Sigmoid colon (tissue), 7 donors: ENCODE measurements around the gene ROBO1. TPM values are rescaled to one million over a fixed set of nuclear protein-coding genes. Genes with fewer than 3 reads are reported as not detected.
A peak's percentile ranks its signal among the peaks of the same experiment; 100 is the strongest.

Source experiments
- DNase-seq: peaks from one replicate; pipeline ENCODE4 v3.0.0-alpha.2; 2019
- H3K27ac ChIP-seq, 4 donors: fragments of 200-600 bp; sonication (generic); one replicate each; pipeline ENCODE4 v1.5.1; 2016 to 2019; ENCODE audit warnings: mild to moderate bottlenecking in 1 of 4
- H3K27me3 ChIP-seq, 3 donors: fragments of 200-600 bp; sonication (generic); one replicate each; pipeline ENCODE4 v1.5.1; 2019; ENCODE audit warnings: mild to moderate bottlenecking in 1 of 3
- H3K36me3 ChIP-seq, 4 donors: fragments of 200-600 bp; sonication (generic); one replicate each; pipeline ENCODE4 v1.5.1; 2016 to 2019
- H3K4me1 ChIP-seq, 4 donors: fragments of 200-600 bp; sonication (generic); one replicate each; pipeline ENCODE4 v1.5.1; 2017 to 2019
- H3K4me3 ChIP-seq, 4 donors: fragments of 200-600 bp; sonication (generic); one replicate each; pipeline ENCODE4 v1.5.1; 2017 to 2019; ENCODE audit warnings: mild to moderate bottlenecking in 2 of 4, moderate library complexity in 1 of 4
- H3K9me3 ChIP-seq, 4 donors: fragments of 200-600 bp in 3 of 4; sonication (generic) in 3 of 4; one replicate each; pipeline versions ENCODE4 v1.5.1 to v1.6.1; 2013 to 2019
- EP300 ChIP-seq, 4 donors: sonication (generic); formaldehyde crosslinking; IDR thresholded peaks; one replicate each; pipeline ENCODE4 v1.6.1; 2017; ENCODE audit warnings: antibody characterized with exemption in 4 of 4
- POLR2A ChIP-seq, 2 donors: fragments of 450-650 bp; IDR thresholded peaks; one replicate each; pipeline ENCODE4 v1.6.1; 2016; ENCODE audit warnings: antibody characterized with exemption in 2 of 2, mild to moderate bottlenecking in 2 of 2, moderate library complexity in 2 of 2
- POLR2AphosphoS5 ChIP-seq, 4 donors: sonication (generic); formaldehyde crosslinking; IDR thresholded peaks; one replicate each; pipeline ENCODE4 v1.6.1; 2017; ENCODE audit warnings: antibody characterized with exemption in 4 of 4
- WGBS, 2 donors: extraction: QIAGEN DNeasy Blood & Tissue Kit; methylation state at CpG; one replicate each; pipeline ENCODE4 v1.1.7; 2013; 5-methylcytosine and 5-hydroxymethylcytosine counted together
- intact Hi-C: fragments of 100-400 bp; cut with DNase I; formaldehyde crosslinking; loops from one replicate; pipeline ENCODE4 v1.15.1; 2023
- polyA plus RNA-seq, 3 donors: library from polyadenylated mRNA; stranded (reverse); fragments of 200-250 nt; gene quantifications; one replicate each; pipeline ENCODE4 v1.2.3, GENCODE V29; 2013
- total RNA-seq, 4 donors: library from RNA; depleted of rRNA; stranded (reverse); fragments of >200 nt; gene quantifications; one replicate each; pipeline ENCODE4 v1.1.0, GENCODE V29; 2016
- TF ChIP-seq, protein P1 (sequence below), 4 experiments: fragments of 450-650 bp in 3 of 4; fragments of 200-600 bp in 1 of 4; IDR thresholded peaks; one replicate each; pipeline ENCODE4 v1.5.1; 2016 to 2019; ENCODE audit warnings: antibody characterized with exemption in 4 of 4, mild to moderate bottlenecking in 3 of 4, moderate library complexity in 2 of 4
- donor health status: healthy with polysubstance abuse.
- donor health status: Bipolar disorder and iron deficiency.
- donor health status: healthy.

The ROBO1 gene
- total and polyA plus RNA-seq, 7 donors, result 0.69 to 45.7 (median 32.4) TPM

GRCh38 chr3:78858174-78858573 is 909.6 kb downstream of the ROBO1 start:
- intact Hi-C loops, result loop anchor here (5.0 kb wide), 2 partner anchors 159 to 504 kb away; no protein-coding TSS in a partner anchor

GRCh38 chr3:78857494-78858111 is 910.2 kb downstream of the ROBO1 start:
- no peaks in the 10 kb centered on the region for H3K9me3 ChIP-seq
- TF ChIP-seq, protein P1, sequence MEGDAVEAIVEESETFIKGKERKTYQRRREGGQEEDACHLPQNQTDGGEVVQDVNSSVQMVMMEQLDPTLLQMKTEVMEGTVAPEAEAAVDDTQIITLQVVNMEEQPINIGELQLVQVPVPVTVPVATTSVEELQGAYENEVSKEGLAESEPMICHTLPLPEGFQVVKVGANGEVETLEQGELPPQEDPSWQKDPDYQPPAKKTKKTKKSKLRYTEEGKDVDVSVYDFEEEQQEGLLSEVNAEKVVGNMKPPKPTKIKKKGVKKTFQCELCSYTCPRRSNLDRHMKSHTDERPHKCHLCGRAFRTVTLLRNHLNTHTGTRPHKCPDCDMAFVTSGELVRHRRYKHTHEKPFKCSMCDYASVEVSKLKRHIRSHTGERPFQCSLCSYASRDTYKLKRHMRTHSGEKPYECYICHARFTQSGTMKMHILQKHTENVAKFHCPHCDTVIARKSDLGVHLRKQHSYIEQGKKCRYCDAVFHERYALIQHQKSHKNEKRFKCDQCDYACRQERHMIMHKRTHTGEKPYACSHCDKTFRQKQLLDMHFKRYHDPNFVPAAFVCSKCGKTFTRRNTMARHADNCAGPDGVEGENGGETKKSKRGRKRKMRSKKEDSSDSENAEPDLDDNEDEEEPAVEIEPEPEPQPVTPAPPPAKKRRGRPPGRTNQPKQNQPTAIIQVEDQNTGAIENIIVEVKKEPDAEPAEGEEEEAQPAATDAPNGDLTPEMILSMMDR (IDR thresholded peaks at IDR 0.05), result peak in 3 of 4 experiments; percentile 6 to 17 (median 11)
- TF ChIP-seq POLR2A (IDR thresholded peaks at IDR 0.05), result no peak
- no peak overlapping the region for H3K27ac ChIP-seq
- no peaks in the 10 kb centered on the region for H3K27me3 ChIP-seq
- DNase-seq, result no peak
- no peak overlapping the region for H3K4me3 ChIP-seq
- WGBS, 2 donors, result 82 to 84% methylated on average over 6 of the region's 6 CpGs
- H3K4me1 ChIP-seq, result peaks cover 0 to 26% (median 13%) of the 10 kb centered on the region in 4 donors
- intact Hi-C loops, result loop anchor here (5.0 kb wide), 2 partner anchors 160 to 505 kb away; no protein-coding TSS in a partner anchor
- H3K36me3 ChIP-seq, result no peaks in the 10 kb centered on the region

More at GRCh38 chr3:78858174-78858573, 909.6 kb downstream of the ROBO1 start:
- TF ChIP-seq POLR2AphosphoS5 (IDR thresholded peaks at IDR 0.05), result no peak
- TF ChIP-seq, protein P1 (IDR thresholded peaks at IDR 0.05), result no peak
- no peak for TF ChIP-seq EP300 (IDR thresholded peaks at IDR 0.05)
- no peak for TF ChIP-seq POLR2A (IDR thresholded peaks at IDR 0.05)
- Histone ChIP-seq H3K4me3 (no peak overlapping the region), H3K27me3 (no peaks in the 10 kb centered on the region), H3K27ac (no peak overlapping the region), H3K36me3 (no peaks in the 10 kb centered on the region), H3K9me3 (no peaks in the 10 kb centered on the region), H3K4me1 (peaks cover 0 to 26% (median 13%) of the 10 kb centered on the region in 4 donors)
- WGBS, 2 donors, result 63 to 80% methylated on average over 1 of the region's 1 CpG
- no peak for DNase-seq

GRCh38 chr3:78856164-78856563 is 911.6 kb downstream of the ROBO1 start:
- Histone ChIP-seq H3K36me3 (no peaks in the 10 kb centered on the region), H3K4me3 (no peak overlapping the region), H3K4me1 (peaks cover 0 to 26% (median 13%) of the 10 kb centered on the region in 4 donors), H3K27ac (no peak overlapping the region), H3K27me3 (no peaks in the 10 kb centered on the region), H3K9me3 (no peaks in the 10 kb centered on the region)
- no peak for TF ChIP-seq EP300 (IDR thresholded peaks at IDR 0.05)
- TF ChIP-seq POLR2A (IDR thresholded peaks at IDR 0.05), result no peak
- no peak for TF ChIP-seq POLR2AphosphoS5 (IDR thresholded peaks at IDR 0.05)
- TF ChIP-seq, protein P1 (IDR thresholded peaks at IDR 0.05), result no peak
- WGBS, 2 donors, result 83 to 88% methylated on average over 2 of the region's 2 CpGs
- no peak for DNase-seq
- intact Hi-C loops, result loop anchor here (5.0 kb wide), 2 partner anchors 161 to 506 kb away; no protein-coding TSS in a partner anchor

DNA sequence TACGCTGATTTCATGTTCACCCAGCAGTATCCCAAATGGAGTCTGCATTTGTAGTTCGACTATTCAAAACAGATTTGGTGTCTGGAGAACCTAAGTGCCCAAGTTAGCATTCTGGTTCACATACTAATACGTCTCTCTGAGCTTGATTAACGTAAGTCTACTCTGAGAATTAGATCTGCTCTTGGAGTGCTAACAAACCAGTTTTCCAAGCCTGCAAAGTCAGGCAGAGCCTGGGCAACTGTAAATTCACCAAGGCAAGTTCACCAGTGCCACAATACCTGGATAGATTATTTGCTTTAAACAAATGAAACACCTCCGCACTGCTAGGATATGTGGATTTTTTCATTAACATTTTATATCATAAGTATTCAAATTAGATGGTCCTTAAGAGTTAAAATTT is 912.6 kb downstream of the ROBO1 start:
- WGBS, 2 donors, result 91% methylated on average over 5 of the region's 5 CpGs
- no peaks in the 10 kb centered on the region for H3K9me3 ChIP-seq
- H3K36me3 ChIP-seq, result no peaks in the 10 kb centered on the region
- peaks cover 0 to 26% (median 13%) of the 10 kb centered on the region in 4 donors for H3K4me1 ChIP-seq
- H3K4me3 ChIP-seq, result no peak overlapping the region
- no peak for DNase-seq
- intact Hi-C loops, result loop anchor here (5.0 kb wide), 2 partner anchors 162 to 507 kb away; no protein-coding TSS in a partner anchor
- TF ChIP-seq, protein P1 (IDR thresholded peaks at IDR 0.05), result no peak
- no peak for TF ChIP-seq POLR2A (IDR thresholded peaks at IDR 0.05)
- TF ChIP-seq EP300 (IDR thresholded peaks at IDR 0.05), result no peak
- no peak for TF ChIP-seq POLR2AphosphoS5 (IDR thresholded peaks at IDR 0.05)
- H3K27ac ChIP-seq, result no peak overlapping the region
- H3K27me3 ChIP-seq, result no peaks in the 10 kb centered on the region
